GM21423 (cell line): ENCODE data around the gene RNF113B.

Experiments used
- ATAC-seq: cut with Tn5 transposase; IDR thresholded peaks from one replicate; pipeline ENCODE4 v1.9.1; 2021; ENCODE audit warnings: mild to moderate bottlenecking, moderate library complexity; ENCODE audit not compliant: unreplicated experiment

The RNF113B gene

DNA sequence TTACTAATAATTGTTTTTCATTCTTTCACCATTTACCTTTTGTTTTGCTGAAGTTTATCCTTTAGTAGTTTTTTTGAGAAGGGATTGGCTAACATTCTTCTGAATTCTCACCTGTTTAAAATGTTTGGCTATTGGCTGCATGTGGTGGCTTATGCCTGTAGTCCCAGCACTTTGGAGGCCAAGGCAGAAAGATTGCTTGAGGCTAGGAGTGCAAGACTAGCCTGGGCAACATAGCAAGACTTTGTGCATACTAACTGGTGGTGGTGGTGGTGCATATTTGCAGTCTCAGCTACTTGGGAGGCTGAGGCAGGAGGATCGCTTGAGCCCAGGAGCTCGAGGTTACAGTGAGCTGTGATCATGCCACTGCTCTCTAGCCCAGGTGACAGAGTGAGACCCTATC, 27.5 kb upstream of the RNF113B start:
- ATAC-seq, result no peak

DNA sequence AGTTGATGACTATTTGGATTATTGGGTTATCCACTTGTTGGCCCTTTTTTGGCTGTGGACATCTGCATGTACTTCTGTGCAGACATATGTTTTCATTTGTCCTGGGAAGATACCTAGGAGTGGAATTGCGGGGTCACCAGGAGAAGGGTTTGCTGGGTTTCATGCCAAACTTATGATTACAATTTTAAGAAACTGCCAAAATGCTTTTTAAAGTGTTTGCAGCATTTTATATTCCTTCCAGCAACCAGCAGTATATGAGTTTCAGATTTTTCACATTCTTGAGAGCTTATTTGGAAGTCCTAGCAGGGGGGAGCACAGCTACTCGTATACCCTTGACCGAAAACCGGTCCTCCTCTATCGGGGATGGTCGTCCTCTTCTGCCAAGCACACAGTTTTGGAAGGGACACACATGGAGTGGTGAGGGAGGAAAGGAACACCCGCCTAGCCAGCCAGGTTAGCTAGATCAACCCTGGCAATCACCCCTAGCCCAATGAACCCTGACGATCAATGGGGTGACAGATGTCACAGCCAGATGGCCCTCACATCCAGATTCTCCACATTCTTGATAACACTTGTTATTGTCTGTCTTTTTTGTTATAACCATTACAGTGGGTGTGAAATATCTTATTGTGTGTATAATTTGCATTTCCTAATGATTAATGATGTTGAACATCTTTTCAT, 26.7 kb upstream of the RNF113B start:
- ATAC-seq, result no peak

DNA sequence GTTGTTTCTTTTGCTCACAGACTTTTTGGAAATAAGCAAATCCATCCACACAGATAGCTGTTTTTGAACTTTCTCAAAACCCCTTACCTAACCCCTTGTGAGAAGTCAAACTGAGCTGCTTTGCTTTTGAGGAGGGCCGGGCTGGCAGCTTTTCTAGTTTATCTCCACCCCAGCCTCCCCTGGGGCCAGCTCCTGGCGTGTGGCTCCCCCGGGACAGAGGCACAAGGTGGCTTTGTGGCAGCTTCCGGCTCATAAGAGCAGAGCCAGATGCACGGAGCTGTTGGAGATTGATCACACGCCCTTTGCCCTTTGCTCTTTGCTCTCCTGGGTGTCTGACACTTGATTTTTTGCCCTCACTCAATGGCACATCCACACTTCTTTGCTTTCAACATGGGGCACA, 24.9 kb upstream of the RNF113B start:
- no peak for ATAC-seq

DNA sequence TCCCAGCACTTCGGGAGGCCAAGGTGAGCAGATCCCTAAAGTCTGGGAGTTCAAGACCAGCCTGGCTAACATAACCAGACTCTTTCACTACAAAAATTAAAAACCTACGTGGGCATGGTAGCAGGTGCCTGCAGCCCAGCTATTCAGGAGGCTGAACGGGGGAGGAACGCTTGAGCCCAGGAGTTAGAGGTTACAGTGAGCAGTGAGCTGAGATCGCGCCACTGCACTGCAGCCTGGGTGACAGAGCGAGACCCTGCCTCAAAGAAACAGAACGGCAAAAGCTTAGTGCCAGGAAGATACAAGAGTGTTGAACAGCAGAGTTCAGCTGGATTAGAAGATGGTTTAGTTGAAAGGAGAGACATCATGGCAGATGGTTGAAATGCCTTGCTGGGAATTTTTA, 24.1 kb upstream of the RNF113B start:
- ATAC-seq, result no peak

DNA sequence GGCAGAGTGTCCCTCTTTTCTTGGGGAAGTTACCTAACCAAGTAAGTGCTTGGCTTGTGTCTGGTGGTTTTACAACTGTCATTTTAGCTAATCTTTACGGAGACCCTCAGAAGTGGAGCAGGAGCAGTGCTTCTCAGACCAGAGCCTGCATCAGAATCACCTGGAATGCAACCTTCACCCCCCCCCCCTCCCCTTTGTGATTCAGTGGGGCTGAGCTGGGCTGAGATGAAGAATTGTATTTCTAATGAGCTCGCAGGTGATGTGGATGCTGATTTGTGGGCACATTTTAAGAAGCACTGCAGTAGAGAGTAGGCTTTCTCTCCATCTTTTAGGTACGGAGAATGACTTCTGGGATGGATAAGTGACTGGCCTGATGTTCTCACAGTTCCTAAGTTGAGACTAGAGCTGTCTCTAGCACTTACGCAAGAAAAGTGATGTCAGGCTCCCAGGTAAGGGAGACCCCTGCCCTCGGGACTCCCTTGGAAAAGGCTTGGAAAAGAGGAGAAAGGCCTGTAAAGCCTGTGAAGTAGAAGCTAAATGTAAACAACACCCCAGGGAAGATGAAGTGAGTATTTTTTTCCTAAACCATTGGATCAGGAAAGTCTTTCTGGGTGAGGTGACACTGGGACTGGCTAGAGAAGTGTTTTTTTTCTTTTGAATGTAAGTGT, 23.3 kb upstream of the RNF113B start:
- no peak for ATAC-seq

DNA sequence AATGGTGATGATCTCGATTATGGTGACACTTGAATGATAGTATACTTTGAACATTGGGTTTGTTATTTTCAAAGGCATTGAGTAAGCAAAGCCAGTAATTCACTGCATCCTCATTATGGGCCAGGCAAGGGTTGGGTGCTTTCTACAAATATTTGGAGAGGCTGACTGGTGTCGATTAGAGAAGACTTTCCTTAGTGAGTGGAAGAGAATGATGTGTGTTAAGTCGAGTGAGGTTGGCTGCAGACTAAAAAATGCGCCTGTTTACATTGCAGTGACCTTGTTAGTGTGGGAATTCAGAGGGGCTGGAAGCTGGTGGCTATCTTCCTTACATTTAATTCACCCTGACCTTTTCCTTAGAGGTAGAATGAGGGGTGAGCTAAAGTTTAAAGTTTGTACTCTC, 22.4 kb upstream of the RNF113B start:
- no peak for ATAC-seq

DNA sequence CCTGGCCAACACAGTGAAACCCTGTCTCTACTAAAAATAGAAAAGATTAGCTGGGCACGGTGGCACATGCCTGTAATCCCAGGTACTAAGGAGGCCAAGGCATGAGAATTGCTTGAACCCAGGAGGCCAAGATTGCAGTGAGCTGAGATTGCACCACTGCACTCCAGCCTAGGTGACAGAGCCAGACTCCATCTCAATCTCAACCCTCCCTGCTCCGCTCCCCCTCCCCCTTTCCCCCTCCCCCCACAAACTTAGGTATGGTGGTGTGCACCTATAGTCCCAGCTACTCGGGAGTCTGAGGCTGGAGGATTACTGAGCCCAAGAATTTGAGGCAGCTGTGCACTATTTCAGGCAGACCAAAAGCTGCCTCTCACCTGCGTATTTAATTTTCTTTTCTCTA, 21.6 kb upstream of the RNF113B start:
- no peak for ATAC-seq

DNA sequence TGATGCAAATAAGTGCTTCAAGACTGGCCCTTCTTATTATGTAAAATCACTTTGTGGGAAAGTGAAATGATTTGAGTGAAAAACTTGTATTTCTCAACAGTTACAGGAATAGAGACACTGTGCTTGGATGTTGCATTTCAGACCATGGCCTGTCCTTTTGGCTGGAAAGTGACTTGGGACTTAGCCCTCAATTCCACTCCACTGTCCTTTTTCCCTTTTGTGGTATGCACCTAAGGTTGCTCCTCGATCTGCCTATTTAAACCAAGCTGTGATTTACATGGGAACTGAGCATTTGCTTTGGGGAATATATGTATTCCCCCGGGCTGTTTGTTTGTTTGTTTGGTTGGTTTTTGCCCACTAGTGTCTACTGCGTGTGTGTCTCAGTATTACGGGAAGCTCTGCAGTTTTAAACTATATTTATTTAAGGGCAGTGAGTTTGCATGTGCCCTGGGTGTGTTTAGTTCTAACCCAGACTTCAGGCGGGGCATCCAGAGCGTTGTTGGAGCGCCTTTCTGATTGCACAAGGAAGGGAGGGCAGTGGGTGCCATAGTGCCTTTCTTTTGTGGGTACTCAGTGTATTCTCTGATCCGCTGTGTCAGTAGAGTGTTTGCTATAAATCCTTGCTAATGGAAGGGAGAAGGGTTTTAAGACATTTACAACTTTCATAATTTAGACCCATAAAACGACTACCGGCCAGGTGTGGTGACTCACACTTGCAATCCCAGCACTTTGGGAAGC, 18.2 kb upstream of the RNF113B start:
- ATAC-seq, result no peak

DNA sequence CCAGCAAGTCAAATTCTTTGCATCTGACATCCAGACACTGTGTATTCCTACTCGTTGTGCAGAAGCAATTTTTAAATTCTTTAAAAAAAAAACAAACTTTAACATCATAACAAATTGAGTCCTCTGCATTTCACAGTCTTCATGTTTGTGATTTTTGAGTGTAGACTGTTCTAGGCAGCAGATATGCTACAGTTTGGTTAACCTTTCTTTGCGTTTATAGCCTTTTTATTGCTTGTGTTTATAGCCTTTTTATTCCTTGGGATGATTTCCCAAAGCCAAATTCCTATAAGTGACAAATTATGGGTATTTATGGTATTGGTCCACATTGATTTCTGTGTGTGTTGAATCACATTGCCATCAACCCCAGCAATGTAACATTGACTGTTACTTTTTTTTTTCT, 14.9 kb upstream of the RNF113B start:
- ATAC-seq, result no peak

DNA sequence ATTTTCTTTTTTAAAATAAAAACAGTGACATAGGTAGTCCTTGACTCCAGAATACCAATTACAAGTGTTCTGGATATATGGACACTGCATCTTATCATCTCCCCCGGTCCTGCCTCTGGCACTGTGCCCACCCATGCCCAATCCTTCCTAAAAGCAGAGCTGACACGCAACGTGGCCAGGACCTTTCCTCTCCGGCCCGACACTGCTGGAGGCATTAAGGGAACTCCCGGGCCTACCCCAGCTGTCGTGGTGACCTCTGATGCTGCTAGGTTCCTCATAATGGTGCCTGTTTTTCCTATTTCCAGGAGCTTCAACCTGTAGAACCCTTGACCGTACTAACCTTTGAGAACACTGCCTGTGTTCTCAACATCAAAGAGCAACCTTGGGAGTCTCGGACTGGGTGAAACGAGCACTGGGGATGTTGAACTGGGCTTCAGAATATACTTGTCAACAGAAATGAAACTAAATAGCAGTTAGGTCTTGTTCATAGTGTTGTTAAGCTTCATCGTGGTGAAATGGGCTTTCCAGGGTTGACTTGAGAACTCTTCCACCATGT, 13.9 kb upstream of the RNF113B start:
- ATAC-seq, result no peak

DNA sequence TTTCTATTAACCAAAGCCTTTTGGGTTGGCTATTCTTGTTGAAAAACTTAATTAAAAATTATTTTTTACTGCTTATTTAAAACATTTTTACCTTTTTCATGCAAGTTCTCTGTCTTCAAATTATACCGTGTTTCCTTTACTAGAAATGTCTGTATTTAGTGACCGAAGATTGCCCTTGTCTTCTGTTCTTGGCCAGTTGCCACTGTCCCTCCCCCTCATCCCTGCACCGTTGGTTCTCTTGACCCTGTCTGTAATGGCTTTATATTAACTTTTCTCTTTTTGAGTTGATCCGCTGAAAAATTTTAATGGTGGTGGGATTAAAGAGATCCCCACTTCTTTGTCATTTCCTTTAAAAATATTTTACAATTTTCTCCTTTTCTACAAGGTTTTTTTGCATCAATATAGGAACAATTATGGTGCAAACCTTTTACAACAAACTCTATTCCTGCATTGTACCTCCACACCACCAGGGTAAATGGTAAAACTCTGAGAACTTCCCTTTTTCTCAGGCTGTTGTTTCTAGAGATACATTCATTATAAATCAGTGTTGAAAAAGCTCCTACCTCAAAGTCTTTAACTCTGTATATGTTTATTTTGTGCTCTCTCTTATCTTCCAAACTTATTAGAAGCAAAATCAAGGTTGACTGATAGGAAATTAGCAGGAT, 12.9 kb upstream of the RNF113B start:
- ATAC-seq, result no peak

DNA sequence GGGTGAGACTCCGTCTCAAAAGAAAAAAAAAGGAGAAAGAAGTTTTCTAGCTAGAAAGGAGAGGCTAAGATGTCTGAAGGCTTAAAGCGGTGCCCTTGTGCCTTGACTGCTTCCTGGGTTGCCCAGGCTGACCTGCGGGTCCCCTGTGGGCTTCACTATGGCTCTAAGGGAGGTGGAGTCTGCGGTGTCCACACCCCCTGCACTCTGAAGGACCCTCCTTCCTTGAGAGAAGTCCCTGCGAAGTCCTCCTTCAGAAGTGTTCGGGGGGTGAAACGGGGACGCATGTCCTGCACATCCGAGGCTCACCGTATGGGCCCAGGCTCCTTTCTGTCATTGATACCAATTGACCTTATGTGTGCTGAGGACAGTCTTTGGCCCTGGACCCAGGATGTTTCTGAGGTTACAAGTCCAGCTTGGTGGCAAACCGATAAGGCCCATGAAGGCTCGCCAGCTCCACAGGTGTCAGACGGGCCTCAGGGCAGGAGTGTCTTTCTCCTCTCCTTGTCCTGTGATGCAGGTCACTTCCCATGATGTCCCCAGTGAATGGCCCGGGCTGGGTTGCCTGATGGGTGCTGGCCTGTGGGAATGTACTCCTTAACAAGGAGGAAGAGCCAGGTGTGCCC, 11.6 kb upstream of the RNF113B start:
- no peak for ATAC-seq

DNA sequence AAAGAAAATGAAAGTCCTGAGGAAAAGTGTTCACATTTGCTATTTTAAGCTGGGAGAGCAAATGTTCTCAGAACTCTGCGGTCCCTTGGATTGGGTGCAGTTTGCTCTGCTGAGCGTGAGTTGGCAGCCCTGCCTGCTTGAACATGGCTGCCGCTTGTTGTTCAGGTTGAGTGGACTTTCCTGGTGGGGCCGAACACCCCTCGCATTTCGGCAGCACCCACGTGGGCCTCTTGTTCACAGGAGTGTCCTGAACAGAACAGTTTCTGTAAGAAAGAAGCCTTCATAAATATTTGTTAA, 10.8 kb upstream of the RNF113B start:
- no peak for ATAC-seq

DNA sequence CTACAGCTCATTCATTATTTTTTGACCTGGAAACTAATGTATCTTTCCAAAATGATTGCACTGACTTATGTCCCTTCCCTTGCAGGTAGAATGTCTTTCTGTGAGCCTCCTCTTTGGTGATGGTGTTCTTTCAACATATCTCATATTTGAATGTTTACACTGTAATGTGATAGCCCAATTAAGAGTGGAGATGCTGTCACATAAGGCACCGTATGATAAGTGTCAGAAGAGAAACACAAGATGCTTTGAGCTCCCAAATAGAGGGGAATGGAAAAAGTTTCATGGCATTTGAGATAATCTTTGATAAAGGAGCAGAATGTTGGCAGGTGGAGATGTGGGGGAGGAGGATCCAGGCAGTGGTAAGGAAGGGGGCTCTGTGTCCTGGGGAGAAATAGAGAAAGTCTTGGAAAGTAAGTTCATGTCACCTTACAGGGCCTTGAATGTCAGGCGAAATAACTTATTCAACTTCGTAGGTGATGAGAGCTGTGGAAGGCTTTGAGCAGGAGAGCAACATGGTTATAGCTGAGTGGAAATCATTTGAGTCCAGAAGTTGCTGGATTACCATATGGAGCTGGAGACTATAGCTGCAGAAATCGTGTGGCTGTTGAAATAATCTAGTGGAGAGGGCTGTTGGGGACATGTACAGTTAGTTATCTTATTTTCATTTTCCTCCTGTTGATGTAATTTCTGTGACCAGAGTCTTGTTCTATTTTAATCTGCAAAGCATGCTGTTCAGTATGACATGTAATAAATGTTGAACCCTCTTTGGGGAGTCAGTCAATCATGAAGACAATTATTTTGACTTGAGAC, 10.3 kb upstream of the RNF113B start:
- ATAC-seq, result no peak

DNA sequence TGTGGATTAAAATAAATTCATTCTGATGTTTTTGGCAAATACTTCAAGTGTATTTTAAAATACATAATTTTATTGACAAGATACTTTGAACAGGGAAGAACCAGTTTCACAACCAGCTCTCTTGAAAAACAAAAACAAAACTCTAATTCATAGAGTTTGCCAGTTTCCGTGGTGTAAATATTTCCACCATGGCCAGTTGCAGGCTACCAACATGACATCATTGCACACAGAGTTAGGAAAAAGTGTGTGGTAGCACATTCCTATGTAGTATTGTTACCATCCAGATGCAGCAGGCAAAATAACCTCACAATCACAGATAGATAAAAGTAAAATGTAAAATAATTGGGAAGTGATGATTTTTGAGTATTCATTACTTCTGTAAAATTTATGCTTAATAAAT, 7.7 kb upstream of the RNF113B start:
- ATAC-seq, result no peak

DNA sequence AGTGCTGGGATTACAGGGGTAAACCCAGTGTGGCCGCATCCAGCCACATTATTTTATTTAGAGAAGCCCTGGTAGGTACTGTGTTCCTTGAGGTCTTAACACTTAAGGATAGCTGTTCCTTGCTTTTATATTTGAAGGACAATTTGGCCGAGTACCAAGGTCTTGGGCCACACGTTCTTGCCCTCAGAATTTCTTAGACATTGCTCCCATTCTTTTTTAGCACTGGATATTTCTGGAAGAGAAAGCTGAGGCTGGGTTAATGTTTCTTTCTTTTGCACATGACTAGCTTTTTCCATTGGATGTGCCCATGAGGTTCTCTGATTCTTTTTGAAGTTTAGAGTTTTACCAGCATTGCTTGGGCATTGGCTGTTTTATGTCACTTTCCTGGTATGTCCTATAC, 5.5 kb upstream of the RNF113B start:
- no peak for ATAC-seq

DNA sequence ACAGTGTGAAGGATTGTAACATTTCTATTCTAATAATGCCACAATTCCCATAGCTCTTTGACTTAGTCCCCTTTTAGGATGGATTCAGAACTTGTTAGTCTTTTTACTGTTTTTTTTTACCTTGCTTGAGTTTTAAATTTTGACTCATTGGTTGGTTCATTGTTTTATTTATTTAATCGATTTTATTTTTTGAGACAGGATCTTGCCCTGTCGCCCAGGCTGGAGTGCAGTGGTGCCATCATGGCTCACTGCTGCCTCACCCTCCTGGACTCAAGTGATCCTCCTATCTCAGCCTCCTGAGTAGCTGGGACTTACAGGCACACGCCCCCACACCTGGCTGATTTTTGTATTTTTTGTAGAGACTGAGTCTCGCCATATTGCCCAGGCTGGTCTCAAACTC, 5.1 kb upstream of the RNF113B start:
- ATAC-seq, result no peak

DNA sequence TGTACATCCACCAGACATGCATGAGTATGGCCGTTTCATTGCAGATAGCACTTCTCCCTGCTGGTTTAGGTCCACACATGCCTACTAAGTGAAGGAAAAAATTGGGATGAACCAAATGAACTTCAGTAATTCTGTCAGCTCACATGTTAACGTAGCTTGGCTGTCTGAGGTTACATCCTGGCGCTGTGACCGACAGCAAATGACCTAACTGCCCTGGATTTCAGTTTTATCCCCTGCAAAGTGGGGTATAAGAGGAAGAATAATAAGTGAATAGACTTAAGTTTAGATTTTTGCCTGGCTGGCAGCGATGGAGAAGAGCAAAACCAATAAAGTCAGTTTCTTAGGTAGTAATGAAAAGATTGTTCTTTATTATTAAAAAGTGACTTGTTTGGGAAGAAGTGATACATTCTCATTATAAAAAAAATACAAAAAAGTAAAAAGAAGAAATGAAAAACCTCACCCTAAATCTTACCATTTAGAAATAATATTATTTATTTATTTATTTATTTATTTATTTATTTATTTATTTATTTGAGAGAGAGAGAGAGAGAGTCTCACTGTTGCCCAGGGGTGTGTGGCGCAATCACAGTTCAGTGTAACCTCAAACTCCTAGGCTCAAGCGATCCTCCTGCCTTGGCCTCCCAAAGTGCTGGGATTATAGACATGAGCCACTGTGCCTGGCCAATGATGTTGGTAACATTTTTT, 4.2 kb upstream of the RNF113B start:
- no peak for ATAC-seq

DNA sequence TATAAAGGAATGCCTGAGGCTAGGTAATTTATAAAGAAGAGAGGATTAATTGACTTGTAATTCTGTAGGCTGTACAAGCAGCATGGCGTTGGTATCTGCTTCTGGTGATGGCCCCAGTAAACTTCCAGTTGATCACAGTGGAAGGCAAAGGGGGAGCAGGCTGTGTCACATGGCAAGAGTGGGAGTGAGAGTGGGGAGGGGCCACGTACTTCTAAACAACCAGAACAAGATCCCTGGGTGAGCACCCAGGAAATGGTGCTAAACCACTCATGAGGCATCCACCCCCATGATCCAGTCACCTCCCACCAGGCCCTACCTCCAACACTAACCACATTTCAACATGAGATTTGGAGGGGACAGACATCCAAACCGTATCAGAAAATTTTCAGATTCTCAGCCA, 3.0 kb upstream of the RNF113B start:
- ATAC-seq, result no peak

DNA sequence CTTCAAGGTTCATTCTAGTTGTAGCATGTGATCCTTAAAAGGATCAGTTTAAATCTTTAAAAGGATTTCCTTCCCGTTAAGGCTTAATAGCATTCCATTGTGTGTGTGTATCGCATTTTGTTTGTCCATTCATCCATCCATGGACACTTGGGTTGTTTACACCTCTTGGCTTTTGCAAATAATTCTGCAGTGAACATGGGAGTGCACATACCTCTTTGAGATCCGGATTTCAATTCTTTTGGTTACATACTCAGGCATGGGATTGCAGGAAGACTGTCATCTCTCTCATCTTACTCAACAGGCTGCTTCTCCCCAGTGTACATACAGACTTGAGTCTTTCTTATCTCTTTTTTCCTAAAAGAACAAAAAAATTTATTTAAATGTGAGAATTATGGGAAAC, 1.2 kb downstream of the RNF113B start:
- ATAC-seq, result no peak
